HCT116 (cell line): ENCODE measurements around the gene DRG2. TPM values are rescaled to one million over a fixed set of nuclear protein-coding genes. Genes with fewer than 3 reads are reported as not detected.

Source experiments
- ATAC-seq: fragments of 200-7000 bp; cut with Tn5 transposase; 2 replicates; pipeline ENCODE4 v1.9.1; 2020; ENCODE audit warnings: mild to moderate bottlenecking, moderate library complexity
- BruUV-seq: library from RNA; stranded (reverse); fragments of 400-500 nt; replicated peaks from 2 replicates; lab custom pipeline; 2021; lab: Mats Ljungman, UMichigan
- CTCF ChIA-PET: fragments of 300-600 bp; sonication (Branson Sonifier 250); formaldehyde crosslinking; loops from one replicate; lab custom pipeline; 2021; ENCODE audit warnings: antibody characterized with exemption; lab: Charles Lee
- POLR2A ChIA-PET: fragments of 300-600, 350-600 bp; sonication (Branson Sonifier 250); formaldehyde crosslinking; loops from one replicate; lab custom pipeline; 2021; ENCODE audit warnings: antibody characterized with exemption; lab: Charles Lee
- RAD21 ChIA-PET, 2 experiments: fragments of 300-600 bp; sonication (Branson Sonifier 250); formaldehyde crosslinking; loops; one replicate each; lab custom pipeline; 2023; ENCODE audit warnings: low total read pairs in 2 of 2; ENCODE audit not compliant: uncharacterized antibody in 2 of 2, unreplicated experiment in 2 of 2, low non-redundant PET in 1 of 2; lab: Charles Lee
- DNase-seq: peaks from one replicate; pipeline ENCODE4 v3.0.0-alpha.2; 2010; ENCODE audit warnings: low read depth, low spot score
- H2AFZ ChIP-seq: fragments of 200-600 bp; shearing (Covaris generic), sonication (generic); 2 replicates; pipeline ENCODE4 v1.6.1; 2017; ENCODE audit warnings: low read depth, mixed run types, mixed read lengths, antibody characterized with exemption, low read length; ENCODE audit not compliant: poor library complexity, severe bottlenecking
- H3K27ac ChIP-seq: 2 replicates; pipeline ENCODE4 v1.5.1; 2012; ENCODE audit warnings: low read depth, low read length
- H3K27me3 ChIP-seq: fragments of 200-600 bp; sonication (generic); 2 replicates; pipeline ENCODE4 v1.6.1; 2016; ENCODE audit warnings: mixed run types, low read length, mixed read lengths; ENCODE audit not compliant: insufficient read depth
- H3K36me3 ChIP-seq, 2 experiments: fragments of 200-500 bp in 1 of 2; fragments of 200-600 bp in 1 of 2; sonication (Bioruptor generic) in 1 of 2; sonication (generic) in 1 of 2; 2 replicates each; pipeline versions ENCODE4 v1.5.1 to v1.6.1; 2014 to 2016; ENCODE audit warnings: low read length in 2 of 2, inconsistent platforms in 1 of 2, mixed read lengths in 1 of 2, mixed run types in 1 of 2; ENCODE audit not compliant: insufficient read depth in 2 of 2, control insufficient read depth in 1 of 2
- H3K4me1 ChIP-seq, 2 experiments: fragments of 200-600 bp in 1 of 2; sonication (generic) in 1 of 2; 2 replicates each; pipeline versions ENCODE4 v1.5.1 to v1.6.1; 2012 to 2017; ENCODE audit warnings: low read length in 2 of 2, inconsistent platforms in 1 of 2, mild to moderate bottlenecking in 1 of 2, mixed read lengths in 1 of 2, mixed run types in 1 of 2, moderate library complexity in 1 of 2; ENCODE audit not compliant: insufficient read depth in 2 of 2, control insufficient read depth in 1 of 2
- H3K4me2 ChIP-seq: fragments of 200-600 bp; sonication (generic); 2 replicates; pipeline ENCODE4 v1.6.1; 2017; ENCODE audit warnings: mixed run types, low read length, mixed read lengths
- H3K4me3 ChIP-seq, 2 experiments: fragments of 200-600 bp in 1 of 2; sonication (generic) in 1 of 2; replicated peaks in 1 of 2; 2 replicates each; pipeline ENCODE4 v1.5.1; 2011 to 2016; ENCODE audit warnings: low read length in 2 of 2, control low read depth in 1 of 2, low read depth in 1 of 2, mild to moderate bottlenecking in 1 of 2, mixed read lengths in 1 of 2, mixed run types in 1 of 2
- H3K79me2 ChIP-seq: fragments of 200-600 bp; sonication (generic); 2 replicates; pipeline ENCODE4 v1.6.1; 2017; ENCODE audit warnings: mild to moderate bottlenecking, mixed run types, low read length, moderate library complexity, mixed read lengths; ENCODE audit not compliant: insufficient read depth
- H3K9ac ChIP-seq: fragments of 200-600 bp; sonication (generic); 2 replicates; pipeline ENCODE4 v1.6.1; 2016; ENCODE audit warnings: low read length, mixed read lengths
- H3K9me2 ChIP-seq: fragments of 200-600 bp; sonication (generic), shearing (Covaris generic); 2 replicates; pipeline ENCODE4 v1.6.1; 2017; ENCODE audit warnings: mixed run types, mild to moderate bottlenecking, moderate library complexity; ENCODE audit not compliant: insufficient read depth
- H3K9me3 ChIP-seq, 2 experiments: fragments of 200-500 bp in 1 of 2; fragments of 200-600 bp in 1 of 2; sonication (Bioruptor generic) in 1 of 2; sonication (generic) in 1 of 2; 2 replicates each; pipeline ENCODE4 v1.6.1; 2014 to 2017; ENCODE audit warnings: low read length in 2 of 2, mixed read lengths in 2 of 2, inconsistent platforms in 1 of 2, low read depth in 1 of 2, mild to moderate bottlenecking in 1 of 2, mixed run types in 1 of 2, moderate library complexity in 1 of 2; ENCODE audit not compliant: control insufficient read depth in 1 of 2, insufficient read depth in 1 of 2
- H4K20me1 ChIP-seq: fragments of 200-600 bp; sonication (generic), shearing (Covaris generic); 2 replicates; pipeline ENCODE4 v1.6.1; 2017; ENCODE audit warnings: mixed run types, mild to moderate bottlenecking, moderate library complexity; ENCODE audit not compliant: insufficient read depth
- EGR1 ChIP-seq: IDR thresholded peaks from 2 replicates; pipeline ENCODE4 v1.6.1; 2012; ENCODE audit warnings: low read depth
- EZH2 ChIP-seq: fragments of 200-600 bp; sonication (generic); IDR thresholded peaks from 2 replicates; pipeline ENCODE4 v1.6.1; 2017; ENCODE audit warnings: antibody characterized with exemption, mixed run types
- JUND ChIP-seq: IDR thresholded peaks from 2 replicates; pipeline ENCODE4 v1.6.1; 2012
- MAX ChIP-seq: IDR thresholded peaks from 2 replicates; pipeline ENCODE4 v1.6.1; 2012
- RAD21 ChIP-seq: IDR thresholded peaks from 2 replicates; pipeline ENCODE4 v1.6.1; 2012; ENCODE audit warnings: low read depth, mild to moderate bottlenecking
- REST ChIP-seq: IDR thresholded peaks from 2 replicates; pipeline ENCODE4 v1.6.1; 2012; ENCODE audit warnings: low read depth
- SIN3A ChIP-seq: IDR thresholded peaks from 2 replicates; pipeline ENCODE4 v1.6.1; 2012; ENCODE audit warnings: low read depth
- SP1 ChIP-seq: IDR thresholded peaks from 2 replicates; pipeline ENCODE4 v1.6.1; 2012; ENCODE audit warnings: low read depth
- SRF ChIP-seq: IDR thresholded peaks from 2 replicates; pipeline ENCODE4 v1.6.1; 2012; ENCODE audit warnings: low read depth
- TCF7L2 ChIP-seq: IDR thresholded peaks from 2 replicates; pipeline ENCODE4 v1.7.0; 2011; ENCODE audit warnings: borderline replicate concordance, inconsistent platforms; ENCODE audit not compliant: insufficient read depth, insufficient read length; ENCODE audit errors: extremely low read depth
- YY1 ChIP-seq: IDR thresholded peaks from 2 replicates; pipeline ENCODE4 v1.6.1; 2011; ENCODE audit warnings: low read length, low read depth, moderate library complexity, mild to moderate bottlenecking; ENCODE audit not compliant: insufficient replicate concordance; ENCODE audit errors: extremely low read depth
- ZNF274 ChIP-seq: fragments of 200-500 bp; sonication (Bioruptor generic); IDR thresholded peaks from 2 replicates; pipeline ENCODE4 v1.6.1; 2014; ENCODE audit warnings: mild to moderate bottlenecking, low read depth, low read length, inconsistent platforms
- intact Hi-C: fragments of 100-400 bp; cut with micrococcal nuclease; formaldehyde crosslinking; loops from 2 replicates; pipeline ENCODE4 v1.10.0; 2022
- total RNA-seq: library from RNA; stranded (reverse); gene quantifications from one replicate; pipeline ENCODE4 v1.2.1, GENCODE V29; 2021; ENCODE audit not compliant: unreplicated experiment
- TF ChIP-seq, protein P1 (sequence below): IDR thresholded peaks from 2 replicates; pipeline ENCODE4 v1.6.1; 2011; ENCODE audit warnings: mild to moderate bottlenecking, low read length, moderate library complexity; ENCODE audit not compliant: insufficient replicate concordance; ENCODE audit errors: extremely low read depth

The DRG2 gene
- total RNA-seq, 1 experiment from 2014 or later, result 41.0 TPM

- Histone ChIP-seq H3K27ac (no peak overlapping the region), H3K27me3 (no peaks in the 10 kb centered on the region), H2AFZ (no peak overlapping the region), H3K9ac (no peak overlapping the region), H3K4me3 (no peak overlapping the region), H3K4me1 (peaks cover 7 to 13% of the 10 kb centered on the region in 2 experiments; a peak in 3 of 4 replicates), H4K20me1 (no peaks in the 10 kb centered on the region), H3K4me2 (no peak overlapping the region), H3K36me3 (no peaks in the 10 kb centered on the region), H3K9me2 (no peaks in the 10 kb centered on the region), H3K9me3 (no peaks in the 10 kb centered on the region)
- BruUV-seq, result no TSS peak
- DNase-seq (no peak), ATAC-seq (no peak)
- RAD21 ChIA-PET, result no interaction called here
- intact Hi-C loops, result no loop called here
- no peak for TF ChIP-seq SRF
- TF ChIP-seq EZH2, result no peak
- no peak for TF ChIP-seq SIN3A
- TF ChIP-seq EGR1, result no peak
- TF ChIP-seq MAX, result no peak
- no peak for TF ChIP-seq SP1
- no peak for TF ChIP-seq ZNF274
- no peak for TF ChIP-seq RAD21
- TF ChIP-seq YY1, result no peak
- TF ChIP-seq, protein P1, sequence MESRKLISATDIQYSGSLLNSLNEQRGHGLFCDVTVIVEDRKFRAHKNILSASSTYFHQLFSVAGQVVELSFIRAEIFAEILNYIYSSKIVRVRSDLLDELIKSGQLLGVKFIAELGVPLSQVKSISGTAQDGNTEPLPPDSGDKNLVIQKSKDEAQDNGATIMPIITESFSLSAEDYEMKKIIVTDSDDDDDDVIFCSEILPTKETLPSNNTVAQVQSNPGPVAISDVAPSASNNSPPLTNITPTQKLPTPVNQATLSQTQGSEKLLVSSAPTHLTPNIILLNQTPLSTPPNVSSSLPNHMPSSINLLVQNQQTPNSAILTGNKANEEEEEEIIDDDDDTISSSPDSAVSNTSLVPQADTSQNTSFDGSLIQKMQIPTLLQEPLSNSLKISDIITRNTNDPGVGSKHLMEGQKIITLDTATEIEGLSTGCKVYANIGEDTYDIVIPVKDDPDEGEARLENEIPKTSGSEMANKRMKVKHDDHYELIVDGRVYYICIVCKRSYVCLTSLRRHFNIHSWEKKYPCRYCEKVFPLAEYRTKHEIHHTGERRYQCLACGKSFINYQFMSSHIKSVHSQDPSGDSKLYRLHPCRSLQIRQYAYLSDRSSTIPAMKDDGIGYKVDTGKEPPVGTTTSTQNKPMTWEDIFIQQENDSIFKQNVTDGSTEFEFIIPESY, result no peak
- no peak for TF ChIP-seq JUND
- no peak for TF ChIP-seq REST
- no peak for TF ChIP-seq TCF7L2
- TF ChIP-seq, all 23 proteins: peak for 0
- ChIA-PET POLR2A (no interaction called here), CTCF (interaction anchor here (1.6 kb wide), 1 partner anchor 9 kb away, joined by 3 read pairs; no protein-coding TSS in a partner anchor)
- H3K79me2 ChIP-seq, result no peaks in the 10 kb centered on the region
These were observed 60.8 kb downstream of the DRG2 start for GRCh38 chr17:18148586-18148985.
